Endothelial cell of umbilical vein (primary cell): ENCODE results near the gene AKAP6. TPM values are rescaled to one million over a fixed set of nuclear protein-coding genes. Genes with fewer than 3 reads are reported as not detected.
A peak's percentile ranks its signal among the peaks of the same experiment; 100 is the strongest.

Source experiments
- BruUV-seq: library from RNA; stranded (reverse); fragments of 400-500 nt; replicated peaks from 2 replicates; lab custom pipeline; 2021; lab: Mats Ljungman, UMichigan
- CTCF ChIA-PET: fragments of 300-600, 350-600 bp; sonication (Branson Sonifier 250); formaldehyde crosslinking; loops from one replicate; lab custom pipeline; 2021; ENCODE audit warnings: antibody characterized with exemption, inconsistent platforms; lab: Charles Lee
- POLR2A ChIA-PET: fragments of 300-600, 350-600 bp; sonication (Branson Sonifier 250); formaldehyde crosslinking; loops from one replicate; lab custom pipeline; 2021; ENCODE audit warnings: antibody characterized with exemption, inconsistent platforms; lab: Charles Lee
- DNase-seq: peaks from one replicate; pipeline ENCODE4 v3.0.0-alpha.2; 2011; ENCODE audit warnings: low read depth, low spot score
- FAIRE-seq: peaks from 2 replicates; lab custom pipeline; 2011; peaks lifted over from hg19 to GRCh38; lab: Jason Lieb, UNC
- H2AFZ ChIP-seq: 2 replicates; pipeline ENCODE4 v1.6.0; 2012; ENCODE audit warnings: low read depth, low read length, control low read depth, inconsistent platforms
- H3K27ac ChIP-seq: 2 replicates; pipeline ENCODE4 v1.5.1; 2011; ENCODE audit warnings: low read depth, mild to moderate bottlenecking, control low read depth, low read length, moderate library complexity; ENCODE audit not compliant: insufficient read depth
- H3K27me3 ChIP-seq, 2 experiments: 2 replicates each; pipeline versions ENCODE4 v1.6.0 to v1.6.1; 2011; ENCODE audit warnings: low read length in 2 of 2, mixed read lengths in 1 of 2; ENCODE audit not compliant: control insufficient read depth in 2 of 2, insufficient read depth in 2 of 2
- H3K36me3 ChIP-seq, 2 experiments: 2 replicates in 1 of 2; 3 replicates in 1 of 2; pipeline ENCODE4 v1.5.1; 2011; ENCODE audit warnings: low read length in 2 of 2, mild to moderate bottlenecking in 1 of 2, moderate library complexity in 1 of 2; ENCODE audit not compliant: control insufficient read depth in 2 of 2, insufficient read depth in 2 of 2; ENCODE audit errors: extremely low read depth in 1 of 2
- H3K4me1 ChIP-seq: 3 replicates; pipeline ENCODE4 v1.5.1; 2011; ENCODE audit warnings: mild to moderate bottlenecking, low read length; ENCODE audit not compliant: control insufficient read depth, insufficient read depth; ENCODE audit errors: extremely low read depth
- H3K4me2 ChIP-seq: 2 replicates; pipeline ENCODE4 v1.6.1; 2011; ENCODE audit warnings: low read length, control low read depth, mixed read lengths; ENCODE audit not compliant: insufficient read depth
- H3K4me3 ChIP-seq, 3 experiments: fragments of 200-600 bp in 1 of 3; sonication (generic), shearing (Covaris generic) in 1 of 3; replicated peaks in 1 of 3; 2 replicates each; pipeline ENCODE4 v1.5.1; 2011 to 2016; ENCODE audit warnings: control low read depth in 3 of 3, low read length in 3 of 3, mild to moderate bottlenecking in 2 of 3, inconsistent platforms in 1 of 3, low read depth in 1 of 3, moderate library complexity in 1 of 3; ENCODE audit not compliant: insufficient read depth in 1 of 3
- H3K79me2 ChIP-seq: 2 replicates; pipeline ENCODE4 v1.6.0; 2012; ENCODE audit warnings: low read length, inconsistent platforms; ENCODE audit not compliant: control insufficient read depth, insufficient read depth
- H3K9ac ChIP-seq: replicated peaks from 2 replicates; pipeline ENCODE3; 2011; ENCODE audit warnings: low read length, control low read depth; ENCODE audit not compliant: insufficient read depth; ENCODE audit errors: extremely low read depth
- H3K9me1 ChIP-seq: replicated peaks from 3 replicates; pipeline ENCODE4 v1.6.0; 2011; ENCODE audit warnings: mild to moderate bottlenecking, low read length; ENCODE audit not compliant: control insufficient read depth, insufficient read depth; ENCODE audit errors: extremely low read depth
- H3K9me3 ChIP-seq: replicated peaks from 2 replicates; pipeline ENCODE4 v1.5.1; 2012; ENCODE audit warnings: low read length, inconsistent platforms; ENCODE audit not compliant: control insufficient read depth, insufficient read depth
- H4K20me1 ChIP-seq: replicated peaks from 2 replicates; pipeline ENCODE3; 2011; ENCODE audit warnings: mild to moderate bottlenecking, low read length; ENCODE audit not compliant: control insufficient read depth, insufficient read depth; ENCODE audit errors: extremely low read depth
- CTCF ChIP-seq, 2 donors: IDR thresholded peaks; 1 replicate in 1 of 2; 2 replicates in 1 of 2; pipeline ENCODE4 v1.5.1; 2011; ENCODE audit warnings: low read length in 2 of 2, mild to moderate bottlenecking in 2 of 2, moderate library complexity in 2 of 2, control low read depth in 1 of 2, inconsistent platforms in 1 of 2, low read depth in 1 of 2; ENCODE audit not compliant: insufficient read depth in 1 of 2; ENCODE audit errors: extremely low read depth in 1 of 2
- EZH2 ChIP-seq: IDR thresholded peaks from 2 replicates; pipeline ENCODE4 v1.6.1; 2012; ENCODE audit warnings: borderline replicate concordance, low read depth, mild to moderate bottlenecking, moderate library complexity, low read length, inconsistent platforms; ENCODE audit not compliant: severe bottlenecking
- FOS ChIP-seq: IDR thresholded peaks from 2 replicates; pipeline ENCODE4 v1.6.1; 2011; ENCODE audit warnings: mild to moderate bottlenecking, low read length, moderate library complexity, borderline replicate concordance; ENCODE audit not compliant: insufficient read depth
- GATA2 ChIP-seq: IDR thresholded peaks from 2 replicates; pipeline ENCODE4 v1.7.0; 2011; ENCODE audit warnings: low read depth, mild to moderate bottlenecking, moderate library complexity, mixed read lengths, low read length; ENCODE audit not compliant: insufficient read length, insufficient read depth
- JUN ChIP-seq: IDR thresholded peaks from 2 replicates; pipeline ENCODE4 v1.6.1; 2011; ENCODE audit warnings: borderline replicate concordance, low read depth; ENCODE audit not compliant: insufficient read length, insufficient read depth
- MAX ChIP-seq: IDR thresholded peaks from 2 replicates; pipeline ENCODE4 v1.6.1; 2011; ENCODE audit not compliant: insufficient read depth, insufficient read length
- MYC ChIP-seq: IDR thresholded peaks from one replicate; pipeline ENCODE4 v1.6.1; 2011; ENCODE audit warnings: mild to moderate bottlenecking, low read depth, low read length
- POLR2A ChIP-seq: IDR thresholded peaks from 2 replicates; pipeline ENCODE4 v1.6.1; 2012; ENCODE audit warnings: low read depth, mild to moderate bottlenecking, control low read depth, low read length
- POLR2AphosphoS5 ChIP-seq: IDR thresholded peaks from 2 replicates; pipeline ENCODE4 v1.6.1; 2012; ENCODE audit warnings: low read depth, mild to moderate bottlenecking, control low read depth, low read length, moderate library complexity; ENCODE audit not compliant: insufficient read depth
- dilution Hi-C: fragments of 300-500 bp; cut with MboI; formaldehyde crosslinking; loops from one replicate; pipeline ENCODE4 v1.15.0; 2019; ENCODE audit warnings: low sequenced_read_pairs; ENCODE audit not compliant: extremely low pct_ligation_motif_present
- intact Hi-C: fragments of 100-400 bp; cut with micrococcal nuclease; formaldehyde crosslinking; loops from one replicate; pipeline ENCODE4 v1.10.0; 2022
- polyA plus RNA-seq, 4 experiments: library from polyadenylated mRNA; depleted of rRNA in 3 of 4; stranded (reverse) in 3 of 4; unstranded in 1 of 4; fragments of >200 nt; gene quantifications; 2 replicates each; pipeline versions ENCODE4 v1.2.1 to v1.2.3, GENCODE V29; 2011 to 2012; ENCODE audit warnings: missing spikeins in 1 of 4
- total RNA-seq: library from RNA; stranded (reverse); gene quantifications from 2 replicates; pipeline ENCODE4 v1.2.3, GENCODE V29; 2021

The AKAP6 gene
- total and polyA plus RNA-seq, 2 donors (not counting 3 experiments of a cell fraction or from before 2014, with no cell fraction given): 0.03 to 0.49 TPM

DNA sequence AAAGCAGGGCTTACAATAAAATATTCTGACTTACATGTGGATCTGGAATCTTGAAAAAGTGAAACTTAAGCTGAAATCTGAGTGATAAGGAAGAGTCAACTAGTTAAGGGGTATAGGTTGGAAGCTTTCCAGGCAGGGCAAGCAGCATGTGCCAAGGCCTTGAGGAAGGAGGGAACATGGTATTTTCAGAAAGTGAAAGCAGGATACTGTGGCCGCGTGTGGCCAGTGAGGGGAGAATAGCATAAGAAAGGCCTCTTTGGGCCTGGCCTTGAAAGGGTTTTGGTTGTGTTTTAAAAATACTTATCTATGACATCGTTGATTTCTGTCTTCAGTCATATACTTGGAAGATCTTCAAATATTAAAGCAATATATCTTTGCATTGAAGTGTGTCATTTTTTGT, 213.4 kb downstream of the AKAP6 start:
- DNase-seq (peak; percentile 32), FAIRE-seq (no peak)
- Histone ChIP-seq H3K4me2 (peak overlapping the region; percentile 40), H3K9me3 (no peaks in the 10 kb centered on the region), H3K9me1 (no peaks in the 10 kb centered on the region), H2AFZ (peak overlapping the region; percentile 67), H3K36me3 (no peaks in the 10 kb centered on the region), H3K4me3 (no peak overlapping the region), H3K27me3 (peaks cover 0 to 3% of the 10 kb centered on the region in 2 experiments), H3K27ac (no peak overlapping the region), H3K9ac (no peak overlapping the region), H4K20me1 (no peaks in the 10 kb centered on the region), H3K4me1 (no peaks in the 10 kb centered on the region), H3K79me2 (no peaks in the 10 kb centered on the region)
- CTCF ChIA-PET: interaction anchor here (0.5 to 2.2 kb wide), 4 partner anchors 13 to 29 kb away, joined by 3 to 8 read pairs (median 6); no protein-coding TSS in a partner anchor
- dilution Hi-C loops (no loop called here), intact Hi-C loops (no loop called here)
- POLR2A ChIA-PET: no interaction called here
- no peak for TF ChIP-seq FOS
- TF ChIP-seq JUN: no peak
- TF ChIP-seq MYC: no peak
- TF ChIP-seq POLR2AphosphoS5: no peak
- no peak for TF ChIP-seq MAX
- TF ChIP-seq CTCF (IDR thresholded peaks at IDR 0.05; ENCODE audit: extremely low read depth in 1 of 2, insufficient read depth in 1 of 2, low read depth in 1 of 2, low read length in 2 of 2): no peak
- TF ChIP-seq POLR2A: no peak
- TF ChIP-seq GATA2: no peak
- TF ChIP-seq EZH2: no peak
- BruUV-seq: no TSS peak
